ENCODE data around the gene DHRSX.
"Not testable (repeated sequence)": the region's sequence is repeated elsewhere in the genome, so short reads cannot be mapped to it uniquely, and the experiment has no call there.

Gene DHRSX

DNA sequence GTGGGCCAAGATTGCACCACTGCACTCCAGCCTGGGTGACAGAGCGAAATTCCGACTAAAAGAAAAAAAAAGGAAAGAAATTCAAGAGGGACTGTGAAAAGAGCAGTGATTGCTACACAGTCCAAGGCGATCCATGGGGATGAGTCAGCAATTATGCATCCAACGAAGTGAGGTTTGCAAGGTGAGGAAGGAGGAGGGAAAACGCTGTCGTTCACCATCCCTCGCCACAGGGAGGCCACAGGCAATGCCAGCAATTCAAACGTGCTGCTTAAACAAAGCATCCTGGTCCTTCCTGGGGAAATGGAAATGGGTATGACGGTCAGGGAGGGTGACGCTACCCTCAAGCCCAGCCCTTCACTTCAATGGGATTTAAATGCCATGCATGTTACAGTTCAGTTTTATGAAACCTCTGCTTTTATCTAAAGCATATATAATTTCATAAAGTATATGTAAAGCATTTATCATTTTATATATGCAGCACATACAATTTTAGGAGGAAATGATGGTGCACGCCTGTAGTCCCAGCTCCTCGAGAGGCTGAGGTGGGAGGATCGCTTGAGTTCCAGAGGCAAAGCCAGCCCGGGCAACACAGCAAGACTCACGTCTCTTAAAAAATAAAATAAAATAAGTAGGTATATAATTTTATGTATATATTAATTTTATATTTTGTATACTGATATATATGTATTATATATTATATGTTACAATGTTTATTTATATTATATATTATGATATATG, 108.7 kb downstream of the DHRSX start:
- TF ChIP-seq, protein P1, sequence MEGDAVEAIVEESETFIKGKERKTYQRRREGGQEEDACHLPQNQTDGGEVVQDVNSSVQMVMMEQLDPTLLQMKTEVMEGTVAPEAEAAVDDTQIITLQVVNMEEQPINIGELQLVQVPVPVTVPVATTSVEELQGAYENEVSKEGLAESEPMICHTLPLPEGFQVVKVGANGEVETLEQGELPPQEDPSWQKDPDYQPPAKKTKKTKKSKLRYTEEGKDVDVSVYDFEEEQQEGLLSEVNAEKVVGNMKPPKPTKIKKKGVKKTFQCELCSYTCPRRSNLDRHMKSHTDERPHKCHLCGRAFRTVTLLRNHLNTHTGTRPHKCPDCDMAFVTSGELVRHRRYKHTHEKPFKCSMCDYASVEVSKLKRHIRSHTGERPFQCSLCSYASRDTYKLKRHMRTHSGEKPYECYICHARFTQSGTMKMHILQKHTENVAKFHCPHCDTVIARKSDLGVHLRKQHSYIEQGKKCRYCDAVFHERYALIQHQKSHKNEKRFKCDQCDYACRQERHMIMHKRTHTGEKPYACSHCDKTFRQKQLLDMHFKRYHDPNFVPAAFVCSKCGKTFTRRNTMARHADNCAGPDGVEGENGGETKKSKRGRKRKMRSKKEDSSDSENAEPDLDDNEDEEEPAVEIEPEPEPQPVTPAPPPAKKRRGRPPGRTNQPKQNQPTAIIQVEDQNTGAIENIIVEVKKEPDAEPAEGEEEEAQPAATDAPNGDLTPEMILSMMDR (IDR thresholded peaks at IDR 0.05; ENCODE audit: insufficient read depth, missing control alignments) = no peak
- FAIRE-seq (no peak), DNase-seq (ENCODE audit: insufficient read length, low spot score) (no peak)

DNA sequence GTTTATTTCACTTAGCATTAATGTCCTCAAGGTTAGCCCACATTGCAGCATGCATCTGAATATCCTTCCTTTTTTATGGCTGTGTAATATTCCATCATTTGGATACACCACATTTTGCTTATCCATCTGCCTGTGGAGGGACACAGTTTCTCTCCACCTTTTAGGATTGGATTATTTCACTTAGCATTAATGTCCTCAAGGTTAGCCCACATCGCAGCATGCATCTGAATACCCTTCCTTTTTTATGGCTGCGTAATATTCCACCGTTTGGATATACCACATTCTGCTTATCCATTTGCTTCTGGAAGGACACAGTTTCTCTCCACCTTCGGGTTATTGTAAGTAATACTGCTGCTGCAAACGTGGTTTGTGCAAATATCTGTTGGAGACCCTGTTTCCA, 110.0 kb downstream of the DHRSX start:
- FAIRE-seq (no peak), DNase-seq (ENCODE audit: insufficient read length, low spot score) (no peak)
- TF ChIP-seq, protein P1 (IDR thresholded peaks at IDR 0.05; ENCODE audit: insufficient read depth, missing control alignments) = no peak

DNA sequence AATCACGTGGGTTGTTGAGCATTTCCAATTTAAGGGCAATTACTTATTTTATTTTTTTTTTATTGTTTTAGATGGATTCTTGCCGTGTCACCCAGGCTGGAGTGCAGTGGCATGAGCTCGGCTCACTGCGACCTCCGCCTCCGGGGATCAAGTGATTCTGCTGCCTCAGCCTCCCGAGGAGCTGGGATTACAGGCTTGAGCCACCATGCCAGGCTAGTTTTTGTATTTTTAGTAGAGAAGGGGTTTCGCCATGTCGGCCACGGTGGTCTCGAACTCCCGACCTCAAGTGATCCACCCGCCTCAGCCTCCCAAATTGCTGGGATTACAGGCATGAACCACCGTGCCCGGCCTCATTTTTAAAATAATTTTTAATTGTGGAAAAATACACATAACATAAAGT, 111.0 kb downstream of the DHRSX start:
- FAIRE-seq; DNase-seq (ENCODE audit: insufficient read length, low spot score): not testable (repeated sequence)

DNA sequence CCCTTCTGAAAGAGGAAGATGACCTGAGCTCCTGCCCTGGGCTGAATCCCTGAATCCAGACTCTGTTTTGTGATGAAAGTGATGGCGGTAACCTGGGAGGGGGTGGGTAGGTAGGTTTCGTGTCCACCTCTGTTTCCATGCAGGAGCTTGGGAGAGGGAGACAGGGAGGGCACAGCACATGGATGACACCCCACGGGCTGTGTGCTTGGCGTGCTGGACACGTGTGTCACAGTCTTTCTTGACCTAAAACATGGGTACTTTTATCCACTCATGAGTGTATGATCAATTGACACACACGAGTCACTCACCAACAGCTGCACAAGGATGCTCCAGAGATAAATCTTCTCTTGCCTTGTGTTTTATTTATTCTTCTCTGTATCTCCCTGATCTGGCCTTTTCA, 111.5 kb downstream of the DHRSX start:
- TF ChIP-seq, protein P1 (IDR thresholded peaks at IDR 0.05; ENCODE audit: insufficient read depth, missing control alignments) = no peak
- no peak for FAIRE-seq
- no peak for DNase-seq (ENCODE audit: insufficient read length, low spot score)

DNA sequence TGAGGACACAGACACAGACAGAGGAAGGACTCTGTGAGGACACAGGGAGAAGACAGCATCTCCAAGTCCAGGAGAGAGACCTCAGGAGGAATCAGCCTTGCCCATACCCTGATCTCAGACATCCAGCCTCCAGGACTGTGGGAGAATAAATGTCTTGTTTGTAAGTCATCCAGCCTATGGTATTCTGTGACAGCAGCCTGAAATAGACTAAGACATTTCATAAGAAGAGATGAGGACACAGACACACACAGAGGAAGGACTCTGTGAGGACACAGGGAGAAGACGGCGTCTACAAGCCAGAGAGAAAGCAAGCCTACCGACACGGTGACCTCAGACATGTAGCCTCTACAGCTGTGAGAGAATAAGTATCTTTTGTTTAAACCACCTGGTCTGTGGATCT, 112.1 kb downstream of the DHRSX start:
- DNase-seq (ENCODE audit: insufficient read length, low spot score) = no peak
- FAIRE-seq = no peak
- TF ChIP-seq, protein P1 (IDR thresholded peaks at IDR 0.05; ENCODE audit: insufficient read depth, missing control alignments) = no peak

DNA sequence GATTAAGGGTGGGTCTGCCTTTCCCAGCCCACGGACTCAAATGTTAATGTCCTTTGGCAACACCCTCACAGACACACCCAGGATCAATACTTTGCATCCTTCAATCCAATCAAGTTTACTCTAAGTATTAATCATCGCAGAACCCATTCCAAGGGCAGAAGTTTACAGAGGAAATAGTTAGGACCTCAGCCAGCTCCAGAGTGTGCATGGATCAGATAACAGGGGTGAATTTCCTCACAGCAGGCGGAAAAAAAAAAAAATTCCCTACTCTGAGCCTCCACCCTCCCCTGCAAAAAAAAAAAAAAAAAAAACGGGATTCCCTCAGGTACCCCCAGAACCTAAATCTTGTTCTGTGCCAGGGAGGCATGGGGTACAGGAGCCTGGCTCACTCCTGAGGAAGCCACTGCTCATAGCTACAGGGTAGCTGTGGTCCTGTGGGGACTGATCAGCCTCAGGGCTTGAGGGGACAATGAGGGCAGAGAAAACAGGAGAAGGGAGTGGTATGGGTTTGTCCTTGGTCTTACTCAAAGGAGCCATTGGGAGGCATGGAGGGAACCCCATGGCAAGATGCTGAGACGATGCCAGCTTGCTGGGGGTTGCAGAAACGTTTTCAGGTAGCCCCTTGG, 113.0 kb downstream of the DHRSX start:
- TF ChIP-seq, protein P1 (IDR thresholded peaks at IDR 0.05; ENCODE audit: insufficient read depth, missing control alignments) = no peak
- FAIRE-seq = no peak
- DNase-seq (ENCODE audit: insufficient read length, low spot score) = no peak

DNA sequence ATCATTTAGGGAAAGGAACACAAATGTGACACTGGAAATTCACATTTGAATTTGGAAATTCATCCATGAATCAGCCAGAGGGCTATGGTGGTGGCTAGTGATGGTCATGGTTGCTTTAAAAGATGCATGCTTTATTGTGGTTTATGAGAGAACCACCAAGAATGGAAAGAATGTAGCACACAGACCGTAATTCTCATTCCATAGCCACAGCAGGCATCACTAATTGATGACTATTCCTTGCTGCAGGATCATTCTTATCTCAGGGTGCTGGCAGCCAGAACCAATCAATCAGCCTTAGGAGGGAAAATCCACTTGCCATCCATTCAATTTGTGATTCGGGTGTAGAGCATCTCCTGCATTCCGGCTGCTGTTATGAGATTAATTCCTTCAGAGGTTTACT, 115.6 kb downstream of the DHRSX start:
- TF ChIP-seq, protein P1 (IDR thresholded peaks at IDR 0.05; ENCODE audit: insufficient read depth, missing control alignments) = no peak
- DNase-seq (ENCODE audit: insufficient read length, low spot score) (no peak), FAIRE-seq (no peak)
